GM19238 (cell line): Measurements from ENCODE around the gene NID2.

Experiments used
- DNase-seq: peaks from one replicate; pipeline ENCODE4 v3.0.0; 2011; ENCODE audit warnings: low spot score; ENCODE audit not compliant: insufficient read length

NID2 gene

GRCh38 chr14:52068615-52069306, at the start of gene NID2:
TSS of gene NID2 (minus strand) at chr14:52069059. CDS start at chr14:52068994, 65 bp downstream.
- DNase-seq, result no peak

GRCh38 chr14:52117111-52117832, 48.4 kb upstream of the NID2 start:
- no peak for DNase-seq

GRCh38 chr14:52115286-52115685, 46.4 kb upstream of the NID2 start:
- no peak for DNase-seq

- DNase-seq, result no peak
Measured at GRCh38 chr14:52112336-52113018, 43.6 kb upstream of the NID2 start.

GRCh38 chr14:52111583-52111982, 42.7 kb upstream of the NID2 start:
- no peak for DNase-seq

- DNase-seq, result no peak
Measured at GRCh38 chr14:52110441-52111086, 41.7 kb upstream of the NID2 start.

GRCh38 chr14:52108823-52109222, 40.0 kb upstream of the NID2 start:
- no peak for DNase-seq

- DNase-seq, result no peak
Measured at GRCh38 chr14:52106840-52107239, 38.0 kb upstream of the NID2 start.

GRCh38 chr14:52103416-52103815, 34.6 kb upstream of the NID2 start:
- DNase-seq, result no peak

- DNase-seq, result no peak
Measured at GRCh38 chr14:52095794-52096193, 26.9 kb upstream of the NID2 start.

- DNase-seq, result no peak
Measured at GRCh38 chr14:52095336-52095735, 26.5 kb upstream of the NID2 start.

- no peak for DNase-seq
Measured at GRCh38 chr14:52094546-52095271, 25.9 kb upstream of the NID2 start.

- no peak for DNase-seq
Measured at GRCh38 chr14:52091928-52092327, 23.1 kb upstream of the NID2 start.

- no peak for DNase-seq
Measured at GRCh38 chr14:52090936-52091335, 22.1 kb upstream of the NID2 start.

GRCh38 chr14:52089218-52089617, 20.4 kb upstream of the NID2 start:
- no peak for DNase-seq

- DNase-seq, result no peak
Measured at GRCh38 chr14:52086711-52087110, 17.9 kb upstream of the NID2 start.

GRCh38 chr14:52082903-52083302, 14.0 kb upstream of the NID2 start:
- DNase-seq, result no peak

GRCh38 chr14:52081964-52082363, 13.1 kb upstream of the NID2 start:
- DNase-seq, result no peak

GRCh38 chr14:52080808-52081755, 12.2 kb upstream of the NID2 start:
- no peak for DNase-seq

GRCh38 chr14:52080158-52080800, 11.4 kb upstream of the NID2 start:
- DNase-seq, result no peak
